H1 (cell line): ENCODE results near the gene P3H3. TPM values are rescaled to one million over a fixed set of nuclear protein-coding genes. Genes with fewer than 3 reads are reported as not detected.
"Not testable (repeated sequence)": the region's sequence is repeated elsewhere in the genome, so short reads cannot be mapped to it uniquely, and the experiment has no call there.

Source experiments
- CTCF ChIA-PET: fragments of 300-600 bp; sonication (Branson Sonifier 250); formaldehyde crosslinking; loops from one replicate; lab custom pipeline; 2021; ENCODE audit not compliant: partially characterized antibody; lab: Charles Lee
- POLR2A ChIA-PET: fragments of 300-600 bp; sonication (Branson Sonifier 250); formaldehyde crosslinking; loops from one replicate; lab custom pipeline; 2021; ENCODE audit warnings: inconsistent platforms; ENCODE audit not compliant: partially characterized antibody; lab: Charles Lee
- DNase-seq, 2 experiments: peaks; one replicate each; pipeline versions ENCODE4 v3.0.0 to v3.0.0-alpha.2; 2010 to 2022; ENCODE audit warnings: low spot score in 2 of 2, low read depth in 1 of 2, mixed read lengths in 1 of 2
- FAIRE-seq: peaks from 2 replicates; lab custom pipeline; 2011; peaks lifted over from hg19 to GRCh38; lab: Jason Lieb, UNC
- H2AFZ ChIP-seq: 2 replicates; pipeline ENCODE4 v1.8.1; 2012; ENCODE audit warnings: low read length, inconsistent platforms
- H2AK5ac ChIP-seq: 2 replicates; pipeline ENCODE4 v1.6.1; 2013; ENCODE audit warnings: low read depth, low read length
- H2BK120ac ChIP-seq: replicated peaks from 2 replicates; pipeline ENCODE3; 2013; ENCODE audit warnings: low read depth, low read length, inconsistent platforms
- H2BK12ac ChIP-seq: 2 replicates; pipeline ENCODE4 v1.6.1; 2013; ENCODE audit warnings: low read depth, low read length
- H2BK15ac ChIP-seq: 2 replicates; pipeline ENCODE4 v1.6.1; 2013; ENCODE audit warnings: low read length
- H2BK20ac ChIP-seq: 2 replicates; pipeline ENCODE4 v1.6.1; 2013; ENCODE audit warnings: low read length
- H2BK5ac ChIP-seq: 2 replicates; pipeline ENCODE4 v1.6.1; 2013; ENCODE audit warnings: low read depth, low read length
- H3K14ac ChIP-seq: 2 replicates; pipeline ENCODE4 v1.6.1; 2013; ENCODE audit warnings: inconsistent platforms; ENCODE audit not compliant: insufficient read length
- H3K18ac ChIP-seq: 2 replicates; pipeline ENCODE4 v1.6.1; 2013; ENCODE audit warnings: low read length; ENCODE audit errors: extremely low read depth
- H3K23ac ChIP-seq: 2 replicates; pipeline ENCODE4 v1.6.1; 2013; ENCODE audit warnings: inconsistent platforms; ENCODE audit not compliant: insufficient read length
- H3K23me2 ChIP-seq: 2 replicates; pipeline ENCODE4 v1.6.1; 2013; ENCODE audit warnings: low read depth, low read length
- H3K27ac ChIP-seq: 2 replicates; pipeline ENCODE4 v1.6.1; 2011; ENCODE audit warnings: low read depth, low read length, inconsistent platforms
- H3K27me3 ChIP-seq, 4 experiments: replicated peaks in 1 of 4; 1 replicate in 1 of 4; 2 replicates in 3 of 4; pipeline versions ENCODE4 v1.6.1 to v1.8.1; 2011 to 2013; ENCODE audit warnings: low read length in 3 of 4, mild to moderate bottlenecking in 3 of 4, inconsistent platforms in 2 of 4, mixed read lengths in 2 of 4, moderate library complexity in 1 of 4; ENCODE audit not compliant: control insufficient read depth in 3 of 4, insufficient read depth in 3 of 4; ENCODE audit errors: extremely low read depth in 1 of 4
- H3K36me3 ChIP-seq, 4 experiments: 2 replicates each; pipeline versions ENCODE4 v1.6.1 to v1.8.1; 2011 to 2013; ENCODE audit warnings: mild to moderate bottlenecking in 4 of 4, low read length in 3 of 4, moderate library complexity in 2 of 4, control low read depth in 1 of 4, inconsistent platforms in 1 of 4; ENCODE audit not compliant: insufficient read depth in 4 of 4, control insufficient read depth in 2 of 4
- H3K4ac ChIP-seq: replicated peaks from 2 replicates; pipeline ENCODE3; 2013; ENCODE audit warnings: low read length, low read depth, mixed read lengths, inconsistent platforms; ENCODE audit not compliant: insufficient read length
- H3K4me1 ChIP-seq, 4 experiments: replicated peaks in 1 of 4; 1 replicate in 1 of 4; 2 replicates in 3 of 4; pipeline versions ENCODE4 v1.6.1 to v1.8.1; 2011 to 2013; ENCODE audit warnings: low read length in 3 of 4, inconsistent platforms in 2 of 4, mixed read lengths in 1 of 4; ENCODE audit not compliant: insufficient read depth in 4 of 4, control insufficient read depth in 3 of 4
- H3K4me2 ChIP-seq, 2 experiments: 2 replicates each; pipeline versions ENCODE4 v1.6.1 to v1.8.1; 2011 to 2013; ENCODE audit warnings: low read depth in 2 of 2, low read length in 2 of 2, control low read depth in 1 of 2, inconsistent platforms in 1 of 2, mild to moderate bottlenecking in 1 of 2; ENCODE audit not compliant: insufficient read depth in 1 of 2
- H3K4me3 ChIP-seq, 4 experiments: fragments of 200-600, 300-600 bp in 1 of 4; sonication (generic), shearing (Covaris generic), sonication (Bioruptor Twin) in 1 of 4; 2 replicates each; pipeline versions ENCODE4 v1.5.1 to v1.8.1; 2011 to 2016; ENCODE audit warnings: low read length in 4 of 4, low read depth in 3 of 4, control low read depth in 2 of 4, inconsistent platforms in 2 of 4, mild to moderate bottlenecking in 2 of 4, mixed read lengths in 1 of 4, moderate library complexity in 1 of 4; ENCODE audit not compliant: insufficient read depth in 2 of 4; ENCODE audit errors: extremely low read depth in 1 of 4
- H3K56ac ChIP-seq: replicated peaks from 2 replicates; pipeline ENCODE3; 2013; ENCODE audit warnings: low read depth, mild to moderate bottlenecking, mixed read lengths, low read length, inconsistent platforms; ENCODE audit not compliant: insufficient read length
- H3K79me1 ChIP-seq: 2 replicates; pipeline ENCODE4 v1.6.1; 2013; ENCODE audit warnings: low read depth, low read length, control low read depth
- H3K79me2 ChIP-seq, 2 experiments: 2 replicates each; pipeline versions ENCODE4 v1.6.1 to v1.8.1; 2012 to 2013; ENCODE audit warnings: low read length in 2 of 2, mild to moderate bottlenecking in 2 of 2, inconsistent platforms in 1 of 2; ENCODE audit not compliant: insufficient read depth in 2 of 2, control insufficient read depth in 1 of 2
- H3K9ac ChIP-seq, 4 experiments: replicated peaks in 1 of 4; 1 replicate in 1 of 4; 2 replicates in 3 of 4; pipeline versions ENCODE4 v1.6.1 to v1.8.1; 2011 to 2013; ENCODE audit warnings: low read depth in 3 of 4, low read length in 3 of 4, control low read depth in 2 of 4, mild to moderate bottlenecking in 2 of 4, moderate library complexity in 2 of 4, inconsistent platforms in 1 of 4; ENCODE audit errors: extremely low read depth in 1 of 4
- H3K9me3 ChIP-seq, 2 experiments: 2 replicates each; pipeline versions ENCODE4 v1.6.1 to v1.8.1; 2012 to 2013; ENCODE audit warnings: mild to moderate bottlenecking in 2 of 2, moderate library complexity in 2 of 2, control low read depth in 1 of 2, inconsistent platforms in 1 of 2, low read depth in 1 of 2, low read length in 1 of 2, mixed read lengths in 1 of 2; ENCODE audit not compliant: insufficient read depth in 2 of 2
- H4K20me1 ChIP-seq, 2 experiments: replicated peaks in 1 of 2; 2 replicates each; pipeline versions ENCODE3 to v1.8.1; 2011 to 2013; ENCODE audit warnings: inconsistent platforms in 2 of 2, low read length in 2 of 2, mild to moderate bottlenecking in 1 of 2; ENCODE audit not compliant: insufficient read depth in 2 of 2, control insufficient read depth in 1 of 2
- H4K5ac ChIP-seq: 2 replicates; pipeline ENCODE4 v1.6.1; 2013; ENCODE audit warnings: low read length, low read depth, mixed read lengths, inconsistent platforms; ENCODE audit not compliant: insufficient read length
- H4K8ac ChIP-seq: 2 replicates; pipeline ENCODE4 v1.8.0; 2013; ENCODE audit warnings: mild to moderate bottlenecking, moderate library complexity, low read length, inconsistent platforms; ENCODE audit not compliant: insufficient read depth; ENCODE audit errors: extremely low read depth
- H4K91ac ChIP-seq: replicated peaks from 2 replicates; pipeline ENCODE3; 2013; ENCODE audit warnings: low read length, mixed read lengths, inconsistent platforms; ENCODE audit not compliant: insufficient read length
- CHD1 ChIP-seq: IDR thresholded peaks from 2 replicates; pipeline ENCODE4 v1.6.1; 2012; ENCODE audit warnings: low read depth, low read length, improper control_type of control experiment
- EZH2 ChIP-seq: fragments of 200-600 bp; sonication (generic); IDR thresholded peaks from 2 replicates; pipeline ENCODE4 v1.7.1; 2012; ENCODE audit warnings: low read depth, mild to moderate bottlenecking, moderate library complexity, low read length, inconsistent platforms; ENCODE audit not compliant: severe bottlenecking
- TCF12 ChIP-seq: IDR thresholded peaks from 2 replicates; pipeline ENCODE4 v1.6.1; 2011; ENCODE audit warnings: low read depth, mild to moderate bottlenecking, low read length
- TEAD4 ChIP-seq: IDR thresholded peaks from 2 replicates; pipeline ENCODE4 v1.6.1; 2012; ENCODE audit warnings: low read depth, low read length, inconsistent platforms, mixed read lengths
- WGBS, 2 experiments: shearing (Covaris generic) in 1 of 2; methylation state at CpG; one replicate each; pipeline versions ENCODE4 v1.1.6 to v1.1.7; 2013 to 2015; ENCODE audit warnings: low lambda C conversion rate in 2 of 2, mixed read lengths in 2 of 2, inconsistent platforms in 1 of 2, low coverage in 1 of 2, missing lambda C conversion rate in 1 of 2; ENCODE audit not compliant: insufficient replicate concordance in 2 of 2, insufficient coverage in 1 of 2, insufficient read length in 1 of 2; ENCODE audit errors: extremely low coverage in 1 of 2, missing lambda C conversion rate in 1 of 2; 5-methylcytosine and 5-hydroxymethylcytosine counted together
- polyA plus RNA-seq, 7 experiments: library from polyadenylated mRNA; depleted of rRNA in 3 of 7; stranded (reverse) in 5 of 7; unstranded in 2 of 7; fragments of >200 nt in 5 of 7; fragments of 200-250 nt in 2 of 7; gene quantifications; 1 replicate in 5 of 7; 2 replicates in 1 of 7; 4 replicates in 1 of 7; pipeline versions ENCODE4 v1.2.1 to v1.2.3, GENCODE V29; 2011 to 2013; ENCODE audit warnings: missing spikeins in 2 of 7, mixed read lengths in 2 of 7
- total RNA-seq: library from RNA; stranded (reverse); fragmentation: NEBNext Ultra II Directional; extraction: Animal tissue kit (Norgen Biotek cat#: 25700); gene quantifications from 2 replicates; pipeline ENCODE4 v1.2.1, GENCODE V29; 2021

P3H3 gene
- total and polyA plus RNA-seq, 2 of the 8 experiments (the other 6 are each of a cell fraction or from before 2014, with no cell fraction given), result 22.9 to 43.5 TPM

DNA sequence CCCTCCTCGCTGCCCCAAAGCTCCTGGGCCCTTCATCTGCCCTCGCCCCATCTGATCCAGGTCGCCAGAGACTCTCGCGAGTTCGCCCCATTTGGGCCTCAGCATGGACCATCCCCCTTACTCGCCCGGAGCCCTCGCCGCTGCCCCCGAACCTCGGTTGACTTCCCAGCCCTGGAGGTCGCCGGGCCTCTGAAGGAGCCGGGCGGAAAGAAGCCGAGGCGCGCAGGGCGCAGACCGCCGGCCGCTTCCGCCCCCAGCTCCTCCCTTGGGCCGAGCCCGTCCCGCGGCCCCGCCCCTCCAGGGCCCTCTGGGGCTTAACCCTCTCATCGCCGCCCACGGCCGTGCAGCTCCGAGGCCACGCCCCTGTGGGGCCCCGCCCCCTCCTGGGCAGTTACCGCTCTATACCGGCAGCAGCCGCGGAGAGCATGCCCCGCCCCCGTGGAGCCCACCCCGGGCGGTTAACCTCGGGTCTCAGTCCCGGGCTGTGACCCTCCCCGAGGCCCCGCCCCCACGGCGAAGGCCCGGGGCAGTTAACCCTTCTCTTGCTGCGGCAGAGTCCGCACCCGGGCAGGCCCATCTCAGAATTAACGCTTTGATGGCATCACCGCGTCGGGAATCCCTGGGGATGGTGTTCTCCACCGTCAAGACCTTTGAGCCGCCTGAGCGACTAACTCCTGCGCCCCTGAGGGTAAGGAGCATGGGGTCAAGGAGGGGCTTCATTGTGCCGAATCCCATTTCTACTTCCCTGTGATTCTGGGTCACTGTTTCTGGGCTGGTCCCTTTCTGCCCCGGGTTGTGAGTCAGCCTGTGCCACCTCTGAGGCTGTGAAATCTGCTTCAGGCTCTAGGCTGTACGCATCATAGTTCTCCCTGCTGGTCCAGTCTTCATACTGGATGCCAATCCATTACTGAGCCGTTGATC lies 45.1 kb downstream of the P3H3 start, which contains the start of gene SPSB2 (continued):
- TF ChIP-seq TEAD4 (no peak), EZH2 (no peak), CHD1 (no peak), TCF12 (0 out of 2 replicates have a peak, but pooled peaks have one; percentile 28)

DNA sequence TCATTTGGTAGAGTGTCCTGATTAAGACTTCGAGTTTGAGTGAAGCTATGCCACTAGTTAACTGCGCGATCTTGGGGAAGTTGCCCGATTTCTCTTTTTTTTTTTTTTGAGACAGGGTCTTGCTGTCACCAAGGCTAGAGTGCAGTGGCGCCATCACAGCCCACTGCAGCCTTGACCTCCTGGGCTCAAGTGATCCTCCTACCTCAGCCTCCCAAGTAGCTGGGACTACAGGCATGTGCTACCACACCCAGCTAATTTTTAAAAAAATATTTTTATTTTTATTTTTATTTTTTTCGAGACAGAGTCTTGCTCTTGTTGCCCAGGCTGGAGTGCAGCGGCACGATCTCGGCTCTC lies 45.8 kb downstream of the P3H3 start:
- ChIA-PET CTCF (interaction anchor here (0.7 to 10.4 kb wide), 8 partner anchors 9 to 90 kb away, joined by 3 to 216 read pairs (median 6); partner anchors contain the start of genes C12orf57 and RNU7-1), POLR2A (interaction anchor here (1.1 to 18.9 kb wide), 7 partner anchors 9 to 66 kb away, joined by 3 to 588 read pairs (median 264); partner anchors contain the start of genes ATN1, C12orf57, CDCA3 and ENO2)
- Histone ChIP-seq H3K36me3 (peaks cover 8 to 31% (median 12%) of the 10 kb centered on the region in 4 experiments), H2AFZ (peak overlapping the region; percentile 83; the same call in 1 of the 2 replicates), H2BK15ac (0 out of 2 replicates have a peak overlapping the region, but pooled peaks have one; percentile 6), H2BK120ac (peak overlapping the region; percentile 83), H2BK5ac (peak overlapping the region; percentile 83), H3K9ac (peak overlapping the region in 3 of 4 experiments; percentile 34 to 74 (median 38); a peak in 5 of 7 replicates), H3K4me1 (peaks cover 2 to 27% (median 12%) of the 10 kb centered on the region in 4 experiments), H3K18ac (peak overlapping the region; percentile 98), H4K5ac (peak overlapping the region; percentile 75), H3K27ac (0 out of 2 replicates have a peak overlapping the region, but pooled peaks have one; percentile 61), H4K20me1 (peaks cover 18 to 22% of the 10 kb centered on the region in 2 experiments), H3K4me3 (peak overlapping the region; percentile 68 to 85 (median 76)), H3K4me2 (peak overlapping the region; percentile 82 to 85)
- not testable (repeated sequence) for H2AK5ac ChIP-seq, H4K8ac ChIP-seq, H3K56ac ChIP-seq, H3K79me2 ChIP-seq, H3K14ac ChIP-seq, H3K27me3 ChIP-seq, H3K79me1 ChIP-seq, H2BK12ac ChIP-seq, DNase-seq, H3K9me3 ChIP-seq, FAIRE-seq, H4K91ac ChIP-seq, H3K4ac ChIP-seq, H3K23me2 ChIP-seq, H3K23ac ChIP-seq, H2BK20ac ChIP-seq
- whole genome bisulfite sequencing, 2 experiments, result 75% methylated on average over 9 of the region's 9 CpGs; no CpG with 5 or more reads in 1 of the 2 experiments
